ENCODE data around the gene SLC1A3.

The SLC1A3 gene

DNA sequence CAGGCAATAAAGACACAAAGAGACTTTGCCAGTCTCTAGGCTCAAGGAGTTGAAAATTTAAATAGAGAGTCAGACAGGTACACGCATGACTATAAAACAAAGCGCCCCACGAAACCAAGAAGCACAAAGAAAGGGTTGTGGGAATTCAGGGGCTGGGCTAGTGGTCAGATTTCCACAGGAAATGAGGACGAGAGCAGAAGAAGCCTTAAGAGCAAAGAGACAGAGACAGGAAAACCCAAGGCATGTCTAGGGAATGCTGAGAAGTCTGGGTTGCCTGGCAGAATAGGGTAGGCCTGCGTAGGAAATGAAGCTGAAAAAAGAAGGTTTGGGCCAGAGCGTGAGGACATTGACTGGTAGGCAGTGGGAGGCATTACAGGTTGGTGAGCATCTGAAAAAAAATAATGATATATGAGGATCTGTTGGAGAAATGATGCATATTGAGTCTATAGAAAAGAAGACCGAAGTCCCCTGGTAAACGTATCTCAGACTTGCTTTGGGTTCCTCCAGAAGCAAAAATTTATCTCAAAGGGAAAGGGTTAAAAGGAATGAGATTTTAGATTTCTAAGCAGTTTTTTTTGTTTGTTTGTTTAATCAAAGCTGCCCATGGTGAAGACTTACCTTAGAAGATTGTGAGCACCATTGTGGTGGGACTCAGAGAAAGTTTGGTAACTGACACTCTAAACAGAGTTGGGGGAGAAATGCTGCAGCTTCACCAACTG lies 51.8 kb downstream of the SLC1A3 start:
- no peak for DNase-seq

DNA sequence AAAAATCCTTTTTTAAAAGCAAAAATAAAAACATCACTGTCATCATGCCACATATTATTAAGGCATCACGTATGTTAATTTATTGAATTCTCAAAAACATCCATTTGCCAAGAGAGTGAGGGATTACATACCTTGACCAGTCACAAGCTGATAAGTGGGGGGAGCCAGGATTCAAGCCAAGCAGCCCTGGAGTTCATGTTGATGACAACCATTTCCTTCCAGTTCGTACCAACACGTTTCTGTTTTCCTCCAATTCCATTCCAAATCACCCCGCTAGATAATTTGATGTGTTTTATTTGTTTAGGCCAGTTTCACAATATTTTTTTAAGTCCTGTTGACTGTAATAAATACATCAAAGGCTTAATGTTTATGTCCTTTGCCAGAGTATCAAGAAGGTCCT lies 53.0 kb downstream of the SLC1A3 start:
- no peak for DNase-seq

GRCh38 chr5:36660397-36661049 lies 54.1 kb downstream of the SLC1A3 start:
- no peak for DNase-seq

- DNase-seq, result no peak
Measured at GRCh38 chr5:36661456-36662220, 55.2 kb downstream of the SLC1A3 start.

DNA sequence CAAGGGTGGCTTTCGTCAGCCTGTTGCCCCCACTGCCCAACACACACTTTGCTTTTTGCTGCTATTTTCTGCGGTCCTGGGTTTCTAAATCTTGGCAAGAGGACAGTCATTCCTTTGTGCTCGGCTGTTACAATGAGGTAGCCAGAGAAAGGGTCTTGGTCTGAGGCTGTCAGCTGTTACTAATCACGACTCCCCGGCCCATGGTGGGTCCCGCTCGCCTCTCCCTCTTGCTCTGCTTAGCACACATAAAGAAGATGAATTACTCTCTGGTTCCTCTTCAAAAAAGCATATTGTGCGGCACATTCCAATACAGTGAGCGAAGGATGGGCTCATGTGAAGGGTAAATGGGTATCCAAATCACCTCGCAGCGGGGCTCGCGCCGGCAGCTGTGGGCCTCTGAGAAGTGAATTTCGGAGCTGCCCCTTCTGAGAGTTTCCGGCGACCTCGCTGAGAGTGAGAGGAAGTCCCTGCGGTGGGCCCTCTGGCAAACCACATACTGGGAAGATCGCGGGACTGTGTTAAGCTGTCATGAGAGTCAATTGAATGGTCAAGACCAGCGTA lies 56.0 kb downstream of the SLC1A3 start:
- no peak for DNase-seq

DNA sequence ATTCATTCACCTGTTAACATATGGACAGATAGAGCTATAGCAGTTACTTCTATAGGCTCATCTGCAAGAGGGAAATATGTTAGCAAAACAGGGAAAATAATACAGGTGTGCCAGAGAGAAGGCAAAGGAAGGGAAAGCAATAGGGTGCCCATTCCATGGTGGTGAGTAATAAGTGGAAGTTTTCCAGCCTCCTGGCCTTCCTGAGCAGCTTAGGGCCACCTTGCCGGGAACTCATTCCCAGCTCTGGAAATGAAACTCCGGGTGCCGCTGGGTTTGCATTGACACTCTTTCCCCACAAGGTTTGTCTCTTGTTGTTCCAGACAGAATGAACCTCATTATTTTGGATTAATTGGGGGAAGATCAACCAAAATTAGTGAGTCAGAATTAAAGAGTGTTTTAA lies 58.4 kb downstream of the SLC1A3 start:
- no peak for DNase-seq

DNA sequence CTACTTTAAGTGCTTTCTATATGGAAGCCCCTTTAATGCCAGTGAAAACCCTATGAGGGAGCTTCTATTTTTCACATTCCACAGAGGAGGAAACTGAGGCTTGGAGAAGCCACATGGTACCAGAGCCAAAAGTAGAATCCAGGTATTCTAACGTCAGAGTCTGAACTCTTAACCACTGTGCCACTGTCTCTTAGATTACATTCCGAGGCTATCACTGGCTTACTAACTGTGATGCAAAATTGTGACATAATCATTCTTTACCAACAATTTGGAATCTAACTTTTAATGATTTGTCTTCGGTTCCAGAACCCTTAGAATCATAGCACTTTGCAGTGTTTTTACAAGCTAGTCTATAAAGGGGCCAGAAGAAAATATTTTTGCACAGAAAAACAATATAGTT lies 59.2 kb downstream of the SLC1A3 start:
- DNase-seq, result no peak

- DNase-seq, result no peak
Measured at GRCh38 chr5:36666274-36666673, 59.9 kb downstream of the SLC1A3 start.

DNA sequence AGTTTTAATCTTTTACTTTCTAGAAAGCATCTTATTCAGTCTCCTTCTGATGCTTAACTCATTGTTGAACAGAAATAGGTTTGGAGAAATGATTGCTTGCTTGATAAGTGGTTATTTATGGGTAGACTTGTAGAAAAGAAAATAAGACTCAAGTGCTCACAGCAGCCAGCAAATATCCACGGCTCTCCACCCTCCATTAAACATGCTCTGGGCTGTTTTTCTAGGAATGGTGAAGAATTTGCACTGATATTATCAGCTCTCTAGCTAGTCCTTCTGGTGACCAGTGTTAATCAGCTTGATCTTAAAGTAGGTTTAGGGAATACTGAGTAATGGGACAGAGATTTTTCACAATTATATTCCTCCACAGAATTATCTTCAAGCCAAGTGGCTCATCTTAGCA lies 60.6 kb downstream of the SLC1A3 start:
- no peak for DNase-seq

GRCh38 chr5:36667824-36668223 lies 61.4 kb downstream of the SLC1A3 start:
- no peak for DNase-seq

DNA sequence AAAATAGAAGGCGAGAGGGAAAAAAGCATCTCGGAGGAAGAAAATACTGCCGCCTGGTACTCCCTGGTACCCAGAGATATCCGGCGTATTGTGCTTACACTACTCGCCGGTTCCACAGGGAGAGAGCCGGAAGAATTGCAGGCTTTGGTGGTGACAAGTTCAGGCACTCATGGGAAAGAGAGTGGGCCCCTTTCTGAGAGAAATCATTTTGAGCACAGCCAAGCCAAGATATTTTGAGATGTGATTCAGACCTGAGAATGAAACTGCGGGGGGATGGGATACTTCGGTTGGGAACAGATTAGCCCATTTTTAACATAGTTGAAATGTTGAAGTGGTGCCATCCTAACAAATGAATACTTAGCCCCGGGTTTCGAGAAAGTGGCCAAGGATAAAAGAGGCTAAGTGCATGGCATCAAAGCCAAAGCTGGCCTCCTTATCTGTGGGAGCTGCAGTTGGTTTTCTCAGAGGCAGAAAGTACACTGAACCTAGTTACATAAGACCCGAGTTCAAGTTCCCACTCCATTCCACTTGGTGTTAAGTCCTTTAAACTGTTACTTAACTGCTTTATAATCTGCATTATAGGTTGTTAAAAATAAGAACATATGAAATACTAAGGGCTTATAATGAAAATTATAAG lies 62.7 kb downstream of the SLC1A3 start:
- no peak for DNase-seq

DNA sequence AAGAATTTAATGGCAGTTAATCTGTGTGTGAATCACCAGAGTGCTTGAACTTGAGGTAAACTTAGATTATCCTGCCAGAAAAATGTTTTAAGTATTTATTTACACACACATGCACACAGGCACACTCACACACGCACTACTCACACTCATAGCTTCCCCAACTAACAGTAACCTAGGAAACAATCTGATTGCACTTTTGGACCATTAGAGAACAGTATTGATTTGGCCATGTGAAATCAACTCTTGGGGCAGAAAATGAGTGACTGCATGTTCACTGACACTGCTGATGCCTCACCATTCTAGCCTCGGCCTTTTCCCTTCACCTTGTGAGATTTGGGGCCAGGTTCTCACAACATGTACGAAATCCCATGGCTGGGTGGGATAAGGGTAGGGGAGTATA lies 64.1 kb downstream of the SLC1A3 start:
- no peak for DNase-seq

- DNase-seq, result no peak
Measured at GRCh38 chr5:36675282-36675681, 68.9 kb downstream of the SLC1A3 start.

- DNase-seq, result peak; percentile 83
Measured at GRCh38 chr5:36679221-36679989, 73.0 kb downstream of the SLC1A3 start.

DNA sequence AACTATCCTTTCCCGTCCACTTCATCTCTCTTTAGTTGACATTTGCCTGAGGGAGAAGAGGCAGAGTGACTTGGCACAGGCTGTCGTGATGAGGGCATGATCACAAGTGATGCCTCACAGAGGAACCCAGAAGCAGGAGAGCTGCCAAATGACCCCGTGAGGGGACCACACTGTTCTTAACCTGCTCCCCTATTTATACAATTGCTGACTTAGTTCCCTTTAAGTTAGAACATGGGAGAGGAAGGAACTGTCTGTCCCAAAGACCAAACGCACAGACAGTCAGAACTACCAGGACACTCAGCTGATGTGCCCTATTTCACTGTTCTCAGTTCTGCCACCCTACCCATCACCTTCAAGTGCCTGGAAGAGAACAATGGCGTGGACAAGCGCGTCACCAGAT lies 73.7 kb downstream of the SLC1A3 start:
- peak; percentile 69 for DNase-seq

DNA sequence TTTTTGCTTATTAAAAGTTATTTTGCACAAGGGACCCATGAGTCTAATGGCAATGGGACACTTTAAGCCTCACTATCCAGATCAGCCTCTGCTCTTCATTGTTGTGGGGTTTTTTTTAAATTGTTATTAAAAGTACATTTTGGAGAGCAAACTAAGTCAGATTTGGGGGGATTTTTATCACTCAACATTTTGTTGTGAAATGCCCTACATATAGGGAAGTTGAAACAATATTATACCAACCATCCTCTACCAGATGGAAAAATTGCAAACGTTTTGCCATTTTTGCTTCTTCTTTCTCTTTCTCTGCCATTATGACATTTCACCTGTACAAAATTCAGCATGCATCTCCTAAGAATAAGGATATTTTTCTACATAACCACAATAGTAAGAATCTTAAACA lies 75.3 kb downstream of the SLC1A3 start:
- peak; percentile 65 for DNase-seq

DNA sequence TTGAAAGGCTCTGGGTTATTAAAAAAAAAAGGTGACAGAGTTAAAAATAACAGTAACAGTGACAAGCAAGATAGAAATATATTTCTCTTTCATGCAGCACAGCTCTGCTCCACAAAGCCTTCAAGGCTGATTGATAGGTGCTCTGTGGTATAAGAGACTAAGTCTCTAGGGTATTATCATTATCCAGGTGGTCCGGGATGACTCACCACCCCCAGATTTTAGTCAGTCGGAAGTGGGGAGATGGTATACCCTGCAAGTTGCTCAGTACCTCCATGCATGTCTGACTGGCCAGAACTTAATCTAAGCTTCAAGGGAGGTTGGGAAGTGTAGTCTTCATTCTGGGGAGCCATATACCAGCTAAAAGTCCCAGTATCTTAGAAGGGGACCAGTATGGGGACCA lies 76.1 kb downstream of the SLC1A3 start:
- no peak for DNase-seq

GRCh38 chr5:36683821-36684434 lies 77.5 kb downstream of the SLC1A3 start:
- DNase-seq, result peak; percentile 54

GRCh38 chr5:36685631-36686288 lies 79.4 kb downstream of the SLC1A3 start:
- peak; percentile 90 for DNase-seq

GRCh38 chr5:36686881-36687280 lies 80.5 kb downstream of the SLC1A3 start:
- DNase-seq, result no peak

GRCh38 chr5:36688722-36689121 lies 82.3 kb downstream of the SLC1A3 start:
- DNase-seq, result peak; percentile 43
